ENCODE results near the gene SGCA.
A peak's percentile ranks its signal among the peaks of the same experiment; 100 is the strongest.

SGCA gene

DNA sequence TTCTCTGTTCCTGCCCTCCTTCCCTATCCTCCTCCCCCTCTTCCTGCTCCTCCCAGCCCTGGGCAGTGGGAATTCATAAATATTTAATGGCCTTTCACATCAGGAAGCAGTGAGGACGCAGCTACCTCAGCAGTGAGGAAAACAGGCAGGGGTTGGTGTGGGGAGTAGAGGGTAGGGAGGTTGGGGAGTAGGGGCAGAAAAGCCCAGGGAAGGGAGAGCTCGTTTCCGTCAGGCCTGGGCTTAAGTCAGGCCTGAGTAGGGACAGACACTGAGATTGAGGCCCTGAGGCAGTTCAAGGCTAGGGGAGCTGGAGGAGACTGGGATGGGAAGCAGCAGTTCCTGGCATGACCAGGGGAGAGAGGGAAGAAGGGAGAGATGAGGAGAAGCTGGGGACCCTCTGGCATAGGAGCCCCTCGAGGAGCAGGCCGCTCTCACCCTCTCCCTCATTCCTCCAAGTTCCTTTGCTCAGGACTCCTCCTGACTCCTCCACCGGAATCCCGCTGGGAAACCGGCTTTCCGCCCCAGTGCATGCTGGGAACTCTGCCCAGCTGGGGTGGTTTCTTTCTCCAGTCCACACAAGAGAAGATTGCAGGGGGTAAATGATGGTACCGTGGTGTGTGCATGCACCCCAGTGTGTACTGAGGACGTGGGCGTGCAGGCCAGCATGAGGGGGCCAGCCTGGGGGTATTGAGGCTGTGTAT lies 42.0 kb upstream of the SGCA start:
- H3K27ac ChIP-seq, result peak overlapping the region; percentile 69
- TF ChIP-seq, protein P1, sequence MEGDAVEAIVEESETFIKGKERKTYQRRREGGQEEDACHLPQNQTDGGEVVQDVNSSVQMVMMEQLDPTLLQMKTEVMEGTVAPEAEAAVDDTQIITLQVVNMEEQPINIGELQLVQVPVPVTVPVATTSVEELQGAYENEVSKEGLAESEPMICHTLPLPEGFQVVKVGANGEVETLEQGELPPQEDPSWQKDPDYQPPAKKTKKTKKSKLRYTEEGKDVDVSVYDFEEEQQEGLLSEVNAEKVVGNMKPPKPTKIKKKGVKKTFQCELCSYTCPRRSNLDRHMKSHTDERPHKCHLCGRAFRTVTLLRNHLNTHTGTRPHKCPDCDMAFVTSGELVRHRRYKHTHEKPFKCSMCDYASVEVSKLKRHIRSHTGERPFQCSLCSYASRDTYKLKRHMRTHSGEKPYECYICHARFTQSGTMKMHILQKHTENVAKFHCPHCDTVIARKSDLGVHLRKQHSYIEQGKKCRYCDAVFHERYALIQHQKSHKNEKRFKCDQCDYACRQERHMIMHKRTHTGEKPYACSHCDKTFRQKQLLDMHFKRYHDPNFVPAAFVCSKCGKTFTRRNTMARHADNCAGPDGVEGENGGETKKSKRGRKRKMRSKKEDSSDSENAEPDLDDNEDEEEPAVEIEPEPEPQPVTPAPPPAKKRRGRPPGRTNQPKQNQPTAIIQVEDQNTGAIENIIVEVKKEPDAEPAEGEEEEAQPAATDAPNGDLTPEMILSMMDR (IDR thresholded peaks at IDR 0.05), result no peak
- no peak for TF ChIP-seq ZFX (IDR thresholded peaks at IDR 0.05; ENCODE audit: borderline replicate concordance)

DNA sequence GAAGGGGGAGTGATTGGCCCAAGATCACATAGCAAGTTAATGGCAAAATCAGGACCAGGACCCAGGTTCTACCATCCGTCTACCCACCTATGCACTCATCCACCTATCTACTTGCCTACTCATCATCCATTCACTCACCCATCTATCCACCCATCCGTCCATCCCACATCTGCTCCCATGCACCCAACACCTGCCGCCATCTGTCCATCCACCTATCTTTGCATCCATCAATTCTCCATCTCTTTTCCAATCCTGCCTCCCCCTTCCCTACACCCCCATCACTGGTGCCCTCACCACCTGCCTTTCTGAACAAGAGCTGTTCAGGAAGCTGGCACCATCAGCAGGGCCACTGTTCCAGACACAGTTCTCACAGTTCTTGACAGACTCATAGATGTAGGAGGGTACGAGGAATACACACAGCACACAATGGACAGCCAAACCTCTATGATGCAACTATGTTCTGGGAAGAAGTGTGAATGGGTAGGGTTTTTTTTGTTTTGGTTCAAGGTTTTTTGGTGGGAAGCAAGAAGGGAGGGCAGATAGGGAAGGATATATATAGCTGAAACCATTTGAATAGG lies 40.3 kb upstream of the SGCA start:
- no peak for TF ChIP-seq ZFX (IDR thresholded peaks at IDR 0.05; ENCODE audit: borderline replicate concordance)
- TF ChIP-seq, protein P1 (IDR thresholded peaks at IDR 0.05), result no peak
- no peak overlapping the region for H3K27ac ChIP-seq

DNA sequence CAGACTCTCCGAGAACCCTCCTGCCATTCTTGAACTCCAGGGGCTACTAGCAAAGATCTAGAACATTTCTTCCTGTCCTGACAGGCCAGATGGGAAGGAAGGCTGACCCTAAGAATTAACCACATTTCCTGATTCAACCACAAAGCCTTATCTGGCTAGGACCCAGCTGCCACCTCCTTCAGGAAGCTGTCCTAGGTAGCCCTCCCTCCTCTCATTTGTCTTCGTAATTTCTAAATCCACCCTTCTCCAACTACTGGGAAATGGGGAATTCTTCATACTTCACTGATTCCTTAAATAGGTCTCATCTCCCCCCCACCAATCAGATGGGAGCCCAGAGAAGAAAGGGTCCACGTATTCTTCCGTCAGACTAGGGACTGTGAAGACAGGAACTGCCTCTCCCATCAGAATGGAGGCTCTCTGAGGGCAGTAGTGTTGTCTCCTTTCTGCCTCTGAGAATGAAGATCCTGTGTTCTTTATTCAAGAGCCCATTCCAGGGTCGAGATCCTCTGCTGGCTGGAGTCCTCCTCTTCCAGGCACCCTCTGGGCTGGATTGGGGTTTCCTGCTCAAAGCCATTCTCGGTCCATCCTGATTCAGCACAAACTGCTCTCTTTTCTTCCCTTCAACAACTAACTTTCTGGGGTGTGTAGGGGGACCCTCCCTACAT lies 38.0 kb upstream of the SGCA start:
- H3K27ac ChIP-seq, result no peak overlapping the region
- TF ChIP-seq, protein P1 (IDR thresholded peaks at IDR 0.05), result no peak
- TF ChIP-seq ZFX (IDR thresholded peaks at IDR 0.05; ENCODE audit: borderline replicate concordance), result no peak

DNA sequence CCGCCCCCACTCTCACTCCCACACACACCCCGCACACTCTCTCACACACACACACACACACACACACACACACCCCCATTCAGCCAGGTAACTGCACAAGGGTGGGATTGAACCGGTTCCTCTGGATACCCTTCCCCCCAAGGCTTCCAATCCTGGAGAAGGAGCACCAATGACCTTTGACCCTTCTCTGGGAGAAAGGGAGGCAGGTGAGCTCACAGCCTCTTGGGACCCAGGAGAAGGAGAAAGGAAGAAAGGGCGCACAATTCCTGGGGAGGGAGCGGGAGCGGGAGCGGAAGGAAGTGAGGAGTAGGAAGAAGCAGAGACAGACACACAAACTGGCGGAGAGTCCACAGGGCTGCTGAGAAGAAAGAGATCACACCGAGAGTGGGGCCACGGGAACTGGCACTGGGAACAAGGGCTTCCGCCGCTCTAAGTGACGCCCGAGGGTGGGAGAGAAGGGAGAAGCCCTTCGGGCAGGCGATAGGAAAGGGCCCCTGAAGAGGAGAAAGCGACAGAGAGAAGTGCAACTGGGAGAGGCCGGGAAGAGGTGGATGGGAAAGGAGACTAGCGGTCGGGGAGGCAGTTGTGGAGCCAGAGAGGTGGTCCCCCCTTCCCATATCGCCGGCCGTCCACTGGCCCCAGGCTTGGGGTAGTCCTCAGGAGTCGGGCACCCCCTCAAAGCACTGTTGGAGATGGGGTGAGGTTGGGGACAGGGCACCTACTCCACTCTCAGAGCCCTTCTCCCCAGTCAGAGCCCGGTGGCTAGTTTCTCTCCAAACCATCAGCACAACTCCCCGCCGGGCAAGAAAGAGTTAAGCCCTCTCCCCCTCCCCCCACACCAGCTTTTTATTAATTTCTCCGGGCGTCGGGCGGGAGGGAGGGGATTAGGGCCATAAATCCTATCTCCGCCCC lies 37.1 kb upstream of the SGCA start:
- TF ChIP-seq ZFX (IDR thresholded peaks at IDR 0.05; ENCODE audit: borderline replicate concordance), result no peak
- TF ChIP-seq, protein P1 (IDR thresholded peaks at IDR 0.05), result no peak
- no peak overlapping the region for H3K27ac ChIP-seq

DNA sequence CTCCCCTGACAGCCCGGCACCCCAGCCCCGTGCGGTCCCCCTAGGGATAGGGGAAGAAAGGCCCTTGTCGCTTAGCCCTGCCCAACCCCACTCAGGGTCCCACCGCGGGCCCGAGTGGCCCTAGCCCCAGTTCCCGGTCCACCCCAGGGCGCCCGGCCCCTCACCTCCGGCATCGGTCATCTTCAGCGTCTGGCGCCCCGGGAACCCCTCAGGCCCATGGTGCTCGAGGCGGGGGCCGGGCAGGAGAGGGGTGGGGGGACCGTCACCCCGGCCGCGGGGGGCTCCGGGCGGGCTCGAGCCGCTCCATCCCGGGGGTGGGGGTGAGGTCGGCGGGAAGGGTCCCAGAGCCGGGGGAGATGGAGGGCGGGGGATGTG lies 36.5 kb upstream of the SGCA start:
- H3K27ac ChIP-seq, result no peak overlapping the region
- TF ChIP-seq ZFX (IDR thresholded peaks at IDR 0.05; ENCODE audit: borderline replicate concordance), result no peak
- TF ChIP-seq, protein P1 (IDR thresholded peaks at IDR 0.05), result no peak

DNA sequence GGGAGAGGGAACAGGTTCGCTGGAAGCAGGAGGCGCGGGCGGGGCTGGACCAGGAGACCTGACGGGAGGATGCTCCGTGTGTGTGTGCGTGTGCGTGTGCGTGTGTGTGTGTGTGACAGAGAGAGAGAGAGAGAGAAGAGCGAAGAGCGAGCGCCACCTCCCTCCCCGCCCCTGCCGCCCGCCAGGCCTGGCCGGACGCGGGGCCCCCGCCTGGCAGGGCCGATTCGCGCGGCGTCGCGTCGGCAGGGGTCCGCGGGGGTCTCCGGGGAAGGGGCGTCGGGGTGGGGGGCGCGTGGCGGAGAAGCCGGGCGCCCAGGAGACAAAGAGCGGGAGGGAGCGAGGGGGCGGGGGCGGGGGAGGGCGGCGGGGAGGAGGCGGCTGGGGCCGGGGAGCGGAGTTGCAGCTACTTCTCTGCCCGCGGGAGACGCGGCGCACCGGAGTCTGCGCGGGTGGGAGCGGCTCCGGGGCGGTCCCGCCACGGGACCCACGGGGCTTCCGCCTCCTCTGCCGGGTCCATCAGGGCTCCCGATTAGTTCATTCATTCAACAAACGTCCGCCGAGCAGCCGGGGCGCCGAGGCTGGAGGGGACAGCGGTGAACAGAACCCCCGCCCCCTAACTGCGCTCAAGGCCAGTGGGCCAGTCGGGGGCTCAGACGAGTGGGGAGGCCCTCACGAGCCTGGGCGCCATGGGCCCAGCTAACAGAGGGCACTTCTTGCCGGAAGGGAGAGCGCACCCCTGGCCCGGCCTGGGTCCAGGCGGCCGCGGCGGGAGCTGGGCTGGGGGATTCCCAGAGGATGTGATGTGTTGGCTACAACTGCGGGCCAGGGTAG lies 35.9 kb upstream of the SGCA start, which contains the start of gene SAMD14:
TSS of gene SAMD14 (minus strand) at position 433 of the 831 bp plus-strand sequence. CDS start 5,201 bp downstream, outside the sequence.
- H3K27ac ChIP-seq, result no peak within 1 kb of the TSS
- TF ChIP-seq ZFX (IDR thresholded peaks at IDR 0.05; ENCODE audit: borderline replicate concordance), result no peak
- TF ChIP-seq, protein P1 (IDR thresholded peaks at IDR 0.05), result 0 out of 2 replicates have a peak, but pooled peaks have one; percentile 4
